ENCODE data around the gene ADAMTS2.

The ADAMTS2 gene

DNA sequence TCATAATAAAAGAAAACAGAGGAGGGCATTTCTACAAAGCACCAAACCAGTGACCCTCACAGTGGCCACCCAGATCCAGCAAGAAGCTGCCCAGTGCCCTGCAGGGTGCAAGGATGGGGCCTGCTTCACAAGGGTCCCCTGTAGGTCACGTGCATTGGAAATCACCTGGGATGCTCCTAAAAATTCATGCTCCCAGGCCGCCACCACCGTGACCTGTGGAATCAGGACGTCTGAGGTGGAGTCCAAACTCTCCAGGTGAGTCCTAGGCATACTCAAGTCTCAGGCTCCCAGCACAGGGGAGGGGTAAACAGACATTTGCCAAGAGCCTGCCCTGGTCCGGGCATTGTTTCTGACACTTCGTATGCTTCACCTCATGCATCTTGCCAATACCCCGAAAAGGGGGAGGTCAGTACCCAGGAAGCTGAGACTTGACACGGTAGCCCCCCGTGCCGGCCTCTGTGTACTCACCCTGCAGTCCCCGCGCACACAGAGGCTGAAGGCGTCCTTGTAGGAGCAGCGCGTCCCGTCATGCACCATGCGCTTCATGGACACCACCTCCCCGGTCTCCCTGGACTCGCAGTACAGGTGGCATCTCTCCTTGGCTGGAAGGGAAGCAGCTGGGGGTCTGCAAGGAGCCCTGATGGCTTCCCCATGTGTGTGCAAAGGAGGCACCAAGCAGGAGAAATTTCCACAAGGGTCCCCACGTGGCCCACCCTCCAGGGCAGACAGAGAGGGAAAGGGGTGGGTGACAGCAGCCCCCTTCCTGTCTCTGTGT lies 209.6 kb downstream of the ADAMTS2 start:
- ATAC-seq (ENCODE audit: low read depth) (no peak), DNase-seq (ENCODE audit: low spot score) (no peak)
- no peak overlapping the region for H3K4me3 ChIP-seq (ENCODE audit: severe bottlenecking)
- no peaks in the 10 kb centered on the region for H3K36me3 ChIP-seq (ENCODE audit: low read depth)
- no peaks in the 10 kb centered on the region for H3K27me3 ChIP-seq (ENCODE audit: insufficient read depth, poor library complexity, severe bottlenecking)
- peaks cover 16% of the 10 kb centered on the region for H3K9me3 ChIP-seq (ENCODE audit: severe bottlenecking)
- TF ChIP-seq CTCF (IDR thresholded peaks at IDR 0.05; ENCODE audit: poor library complexity, severe bottlenecking): no peak
- H3K27ac ChIP-seq (ENCODE audit: poor library complexity, severe bottlenecking): no peak overlapping the region
- H3K4me1 ChIP-seq (ENCODE audit: insufficient read depth, poor library complexity, severe bottlenecking): no peaks in the 10 kb centered on the region

DNA sequence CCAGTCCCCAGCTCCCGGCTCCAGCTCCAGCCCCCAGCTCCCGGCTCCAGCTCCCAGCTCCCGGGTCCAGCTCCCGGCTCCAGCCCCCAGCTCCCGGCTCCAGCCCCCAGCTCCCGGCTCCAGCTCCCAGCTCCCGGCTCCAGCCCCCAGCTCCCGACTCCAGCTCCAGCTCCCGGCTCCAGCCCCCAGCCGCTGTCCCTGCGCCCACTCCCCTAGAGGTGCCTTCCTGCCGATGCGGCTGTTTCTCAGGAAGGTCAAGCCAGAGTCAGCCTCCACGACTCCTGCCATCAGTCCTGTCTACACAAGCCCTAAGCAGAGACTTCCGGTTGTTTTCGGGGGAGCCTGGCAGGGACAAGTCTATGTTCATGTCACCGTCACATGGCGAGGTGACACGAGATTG lies 210.3 kb downstream of the ADAMTS2 start:
- H3K27me3 ChIP-seq (ENCODE audit: insufficient read depth, poor library complexity, severe bottlenecking): no peaks in the 10 kb centered on the region

DNA sequence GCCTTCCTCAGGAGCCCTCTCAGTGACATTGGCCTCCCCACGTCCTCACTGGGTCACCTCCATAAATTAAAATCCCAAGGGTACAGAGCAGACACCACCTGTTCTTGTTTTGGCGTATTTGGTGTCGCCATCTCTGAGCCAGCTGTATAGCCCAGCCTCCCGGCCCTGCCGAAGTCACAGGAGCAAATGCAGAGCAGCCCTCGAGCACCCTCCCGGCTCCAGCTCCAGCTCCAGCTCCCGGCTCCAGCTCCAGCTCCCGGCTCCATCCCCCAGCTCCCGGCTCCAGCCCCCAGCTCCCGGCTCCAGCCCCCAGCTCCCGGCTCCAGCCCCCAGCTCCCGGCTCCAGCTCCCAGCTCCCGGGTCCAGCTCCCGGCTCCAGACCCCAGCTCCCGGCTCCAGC lies 210.8 kb downstream of the ADAMTS2 start:
- DNase-seq (ENCODE audit: low spot score): peak; percentile 41
- H3K4me1 ChIP-seq (ENCODE audit: insufficient read depth, poor library complexity, severe bottlenecking): no peaks in the 10 kb centered on the region
- ATAC-seq (ENCODE audit: low read depth): no peak
- no peaks in the 10 kb centered on the region for H3K36me3 ChIP-seq (ENCODE audit: low read depth)
- no peaks in the 10 kb centered on the region for H3K27me3 ChIP-seq (ENCODE audit: insufficient read depth, poor library complexity, severe bottlenecking)
- no peak for TF ChIP-seq CTCF (IDR thresholded peaks at IDR 0.05; ENCODE audit: poor library complexity, severe bottlenecking)
- H3K27ac ChIP-seq (ENCODE audit: poor library complexity, severe bottlenecking): no peak overlapping the region
- H3K9me3 ChIP-seq (ENCODE audit: severe bottlenecking): peaks cover 22% of the 10 kb centered on the region
- no peak overlapping the region for H3K4me3 ChIP-seq (ENCODE audit: severe bottlenecking)

More for the DNA sequence above, 210.3 kb downstream of the ADAMTS2 start:
- Histone ChIP-seq H3K4me3 (ENCODE audit: severe bottlenecking) (no peak overlapping the region), H3K4me1 (ENCODE audit: insufficient read depth, poor library complexity, severe bottlenecking) (no peaks in the 10 kb centered on the region), H3K27ac (ENCODE audit: poor library complexity, severe bottlenecking) (no peak overlapping the region), H3K36me3 (ENCODE audit: low read depth) (no peaks in the 10 kb centered on the region), H3K9me3 (ENCODE audit: severe bottlenecking) (peaks cover 17% of the 10 kb centered on the region)
- ATAC-seq (ENCODE audit: low read depth) (no peak), DNase-seq (ENCODE audit: low spot score) (peak; percentile 61)
- TF ChIP-seq CTCF (IDR thresholded peaks at IDR 0.05; ENCODE audit: poor library complexity, severe bottlenecking): no peak

GRCh38 chr5:179132586-179133355 lies 212.5 kb downstream of the ADAMTS2 start:
- Histone ChIP-seq H3K9me3 (ENCODE audit: severe bottlenecking) (peaks cover 24% of the 10 kb centered on the region), H3K4me3 (ENCODE audit: severe bottlenecking) (no peak overlapping the region), H3K36me3 (ENCODE audit: low read depth) (no peaks in the 10 kb centered on the region), H3K4me1 (ENCODE audit: insufficient read depth, poor library complexity, severe bottlenecking) (no peaks in the 10 kb centered on the region), H3K27me3 (ENCODE audit: insufficient read depth, poor library complexity, severe bottlenecking) (no peaks in the 10 kb centered on the region), H3K27ac (ENCODE audit: poor library complexity, severe bottlenecking) (no peak overlapping the region)
- TF ChIP-seq CTCF (IDR thresholded peaks at IDR 0.05; ENCODE audit: poor library complexity, severe bottlenecking): no peak
- no peak for ATAC-seq (ENCODE audit: low read depth)
- DNase-seq (ENCODE audit: low spot score): peak; percentile 58

Data from RWPE2 (cell line).